ENCODE results near the gene KCNMB4.

Gene KCNMB4

DNA sequence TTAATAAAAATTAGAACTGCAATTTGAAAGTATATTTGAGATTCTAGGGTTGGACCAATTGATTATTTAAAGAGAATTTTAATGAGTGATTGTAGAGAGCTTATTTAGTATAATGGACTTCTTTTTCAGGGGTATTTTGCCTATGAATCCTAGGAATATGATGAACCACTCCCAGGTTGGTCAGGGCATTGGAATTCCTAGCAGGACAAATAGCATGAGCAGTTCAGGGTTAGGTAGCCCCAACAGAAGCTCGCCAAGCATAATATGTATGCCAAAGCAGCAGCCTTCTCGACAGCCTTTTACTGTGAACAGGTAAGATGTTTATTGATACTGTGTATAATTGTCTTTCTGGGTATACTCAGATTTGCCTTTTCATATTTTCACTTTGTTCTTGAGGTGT, 35.9 kb upstream of the KCNMB4 start:
- in situ Hi-C loops (cut with HindIII; ENCODE audit: low sequenced_read_pairs) = no loop called here
- TF ChIP-seq, protein P1, sequence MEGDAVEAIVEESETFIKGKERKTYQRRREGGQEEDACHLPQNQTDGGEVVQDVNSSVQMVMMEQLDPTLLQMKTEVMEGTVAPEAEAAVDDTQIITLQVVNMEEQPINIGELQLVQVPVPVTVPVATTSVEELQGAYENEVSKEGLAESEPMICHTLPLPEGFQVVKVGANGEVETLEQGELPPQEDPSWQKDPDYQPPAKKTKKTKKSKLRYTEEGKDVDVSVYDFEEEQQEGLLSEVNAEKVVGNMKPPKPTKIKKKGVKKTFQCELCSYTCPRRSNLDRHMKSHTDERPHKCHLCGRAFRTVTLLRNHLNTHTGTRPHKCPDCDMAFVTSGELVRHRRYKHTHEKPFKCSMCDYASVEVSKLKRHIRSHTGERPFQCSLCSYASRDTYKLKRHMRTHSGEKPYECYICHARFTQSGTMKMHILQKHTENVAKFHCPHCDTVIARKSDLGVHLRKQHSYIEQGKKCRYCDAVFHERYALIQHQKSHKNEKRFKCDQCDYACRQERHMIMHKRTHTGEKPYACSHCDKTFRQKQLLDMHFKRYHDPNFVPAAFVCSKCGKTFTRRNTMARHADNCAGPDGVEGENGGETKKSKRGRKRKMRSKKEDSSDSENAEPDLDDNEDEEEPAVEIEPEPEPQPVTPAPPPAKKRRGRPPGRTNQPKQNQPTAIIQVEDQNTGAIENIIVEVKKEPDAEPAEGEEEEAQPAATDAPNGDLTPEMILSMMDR (IDR thresholded peaks at IDR 0.05; ENCODE audit: low read depth, low read length) = no peak

DNA sequence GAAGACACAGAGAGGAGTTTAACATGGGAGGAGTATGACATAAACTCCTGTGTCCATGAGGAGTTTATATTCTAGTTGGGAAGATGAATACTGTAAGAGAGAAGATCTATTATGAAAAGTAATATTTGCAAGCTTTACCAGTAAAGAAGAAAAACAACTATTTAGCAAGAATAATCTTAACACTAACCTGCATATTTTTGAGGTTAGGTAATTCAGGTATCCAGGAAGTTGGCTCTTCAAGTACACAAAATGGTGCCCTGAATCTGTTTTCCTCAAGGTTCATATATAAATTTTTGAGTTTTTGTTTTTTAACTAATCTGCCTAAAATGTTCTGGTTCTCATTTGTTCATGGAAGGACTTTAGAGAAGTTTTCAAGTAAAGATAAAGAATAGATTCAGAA, 33.9 kb upstream of the KCNMB4 start:
- H3K4me3 ChIP-seq (ENCODE audit: low read depth, low read length) = no peak overlapping the region
- no peak for DNase-seq (ENCODE audit: low read depth, low spot score)
- in situ Hi-C loops (cut with HindIII; ENCODE audit: low sequenced_read_pairs) = no loop called here
- TF ChIP-seq, protein P1 (IDR thresholded peaks at IDR 0.05; ENCODE audit: low read depth, low read length) = no peak

More for the DNA sequence above, 35.9 kb upstream of the KCNMB4 start:
- DNase-seq (ENCODE audit: low read depth, low spot score) = no peak
- H3K4me3 ChIP-seq (ENCODE audit: low read depth, low read length) = no peak overlapping the region

DNA sequence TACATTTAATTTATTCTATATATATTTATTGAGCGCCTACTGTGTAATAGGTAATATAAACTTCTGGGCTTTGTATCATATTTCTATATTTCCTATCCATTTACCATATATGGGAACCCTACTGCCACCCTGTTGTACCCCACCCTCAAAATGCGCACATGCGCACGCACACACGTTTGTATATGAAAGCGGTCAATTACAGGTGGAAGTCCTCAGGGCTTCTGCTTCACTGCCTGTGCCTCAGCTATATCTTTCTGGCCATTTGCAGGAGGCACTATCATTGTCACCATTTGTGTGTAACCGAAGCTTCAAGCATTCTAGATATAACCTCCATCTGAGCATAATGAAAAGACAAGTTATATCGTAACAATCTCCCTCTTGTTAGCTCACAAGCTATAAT, 31.3 kb upstream of the KCNMB4 start:
- TF ChIP-seq, protein P1 (IDR thresholded peaks at IDR 0.05; ENCODE audit: low read depth, low read length) = no peak
- DNase-seq (ENCODE audit: low read depth, low spot score) = no peak
- in situ Hi-C loops (cut with HindIII; ENCODE audit: low sequenced_read_pairs) = no loop called here
- H3K4me3 ChIP-seq (ENCODE audit: low read depth, low read length) = no peak overlapping the region

DNA sequence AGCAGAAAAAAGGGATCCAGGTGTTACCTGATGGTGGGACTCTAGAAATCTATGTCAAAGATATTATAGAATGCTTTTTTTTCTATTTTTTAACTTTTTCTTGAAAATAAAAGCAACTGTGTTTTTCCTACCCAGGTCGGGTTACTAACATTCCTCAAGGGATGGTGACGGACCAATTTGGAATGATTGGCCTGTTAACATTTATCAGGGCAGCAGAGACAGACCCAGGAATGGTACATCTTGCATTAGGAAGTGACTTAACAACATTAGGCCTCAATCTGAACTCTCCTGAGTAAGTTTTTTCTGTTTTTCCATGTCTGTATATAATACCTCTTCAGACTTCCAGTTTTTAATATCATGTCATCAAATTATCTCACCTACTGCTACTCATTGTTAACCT, 27.6 kb upstream of the KCNMB4 start:
- H3K4me3 ChIP-seq (ENCODE audit: low read depth, low read length) = no peak overlapping the region
- in situ Hi-C loops (cut with HindIII; ENCODE audit: low sequenced_read_pairs) = no loop called here
- TF ChIP-seq, protein P1 (IDR thresholded peaks at IDR 0.05; ENCODE audit: low read depth, low read length) = no peak
- no peak for DNase-seq (ENCODE audit: low read depth, low spot score)

DNA sequence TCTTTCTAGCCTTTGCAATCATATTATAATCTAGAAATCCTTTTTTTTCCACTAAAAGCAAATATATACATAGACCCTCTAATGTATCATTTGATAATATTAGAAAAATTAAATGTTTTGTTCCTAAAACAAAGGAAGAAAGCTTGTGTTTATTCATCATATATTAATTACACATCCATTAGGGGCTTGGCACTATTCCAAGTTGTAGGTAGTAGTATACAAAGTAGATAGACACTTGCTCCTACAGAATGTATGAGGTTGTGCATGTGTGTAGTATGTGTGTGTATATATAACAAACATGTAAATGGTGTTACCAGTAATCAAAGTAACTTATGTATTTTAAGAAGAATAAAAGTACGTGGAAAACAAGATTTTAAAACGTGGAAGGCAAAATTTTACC, 15.0 kb upstream of the KCNMB4 start:
- no peak overlapping the region for H3K4me3 ChIP-seq (ENCODE audit: low read depth, low read length)
- TF ChIP-seq, protein P1 (IDR thresholded peaks at IDR 0.05; ENCODE audit: low read depth, low read length) = no peak
- DNase-seq (ENCODE audit: low read depth, low spot score) = no peak
- in situ Hi-C loops (cut with HindIII; ENCODE audit: low sequenced_read_pairs) = no loop called here

DNA sequence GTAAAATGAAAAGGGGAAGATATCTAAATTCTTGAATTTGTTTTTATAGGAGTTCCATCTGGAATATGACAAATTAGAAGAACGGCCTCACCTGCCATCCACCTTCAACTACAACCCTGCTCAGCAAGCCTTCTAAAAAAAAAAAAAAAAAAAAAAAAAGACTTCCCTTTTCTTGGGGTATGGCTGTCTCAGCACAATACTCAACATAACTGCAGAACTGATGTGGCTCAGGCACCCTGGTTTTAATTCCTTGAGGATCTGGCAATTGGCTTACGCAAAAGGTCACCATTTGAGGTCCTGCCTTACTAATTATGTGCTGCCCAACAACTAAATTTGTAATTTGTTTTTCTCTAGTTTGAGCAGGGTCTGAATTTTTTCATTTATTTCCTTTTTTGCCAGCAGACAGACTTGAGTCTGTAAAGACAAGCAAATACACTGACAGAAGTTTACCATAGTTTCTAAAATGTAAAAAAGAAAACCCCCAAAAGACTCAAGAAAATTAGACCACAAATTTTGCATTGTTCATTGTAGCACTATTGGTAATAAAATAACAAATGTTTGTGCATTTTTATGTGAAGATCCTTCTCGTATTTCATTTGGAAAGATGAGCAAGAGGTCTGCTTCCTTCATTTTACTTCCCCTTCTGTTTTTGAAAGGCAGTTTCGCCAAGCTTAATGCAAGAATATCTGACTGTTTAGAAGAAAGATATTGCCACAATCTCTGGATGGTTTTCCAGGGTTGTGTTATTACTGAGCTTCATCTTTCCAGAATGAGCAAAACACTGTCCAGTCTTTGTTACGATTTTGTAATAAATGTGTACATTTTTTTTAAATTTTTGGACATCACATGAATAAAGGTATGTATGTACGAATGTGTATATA, 12.1 kb upstream of the KCNMB4 start:
- no peak for DNase-seq (ENCODE audit: low read depth, low spot score)
- in situ Hi-C loops (cut with HindIII; ENCODE audit: low sequenced_read_pairs) = no loop called here
- no peak overlapping the region for H3K4me3 ChIP-seq (ENCODE audit: low read depth, low read length)
- TF ChIP-seq, protein P1 (IDR thresholded peaks at IDR 0.05; ENCODE audit: low read depth, low read length) = no peak
